ENCODE results near the gene APBA1.

The APBA1 gene

GRCh38 chr9:69611221-69611620 lies 61.0 kb downstream of the APBA1 start:
- DNase-seq (ENCODE audit: low read depth), result peak; percentile 34

GRCh38 chr9:69609156-69609555 lies 63.0 kb downstream of the APBA1 start:
- TF ChIP-seq, protein P1, sequence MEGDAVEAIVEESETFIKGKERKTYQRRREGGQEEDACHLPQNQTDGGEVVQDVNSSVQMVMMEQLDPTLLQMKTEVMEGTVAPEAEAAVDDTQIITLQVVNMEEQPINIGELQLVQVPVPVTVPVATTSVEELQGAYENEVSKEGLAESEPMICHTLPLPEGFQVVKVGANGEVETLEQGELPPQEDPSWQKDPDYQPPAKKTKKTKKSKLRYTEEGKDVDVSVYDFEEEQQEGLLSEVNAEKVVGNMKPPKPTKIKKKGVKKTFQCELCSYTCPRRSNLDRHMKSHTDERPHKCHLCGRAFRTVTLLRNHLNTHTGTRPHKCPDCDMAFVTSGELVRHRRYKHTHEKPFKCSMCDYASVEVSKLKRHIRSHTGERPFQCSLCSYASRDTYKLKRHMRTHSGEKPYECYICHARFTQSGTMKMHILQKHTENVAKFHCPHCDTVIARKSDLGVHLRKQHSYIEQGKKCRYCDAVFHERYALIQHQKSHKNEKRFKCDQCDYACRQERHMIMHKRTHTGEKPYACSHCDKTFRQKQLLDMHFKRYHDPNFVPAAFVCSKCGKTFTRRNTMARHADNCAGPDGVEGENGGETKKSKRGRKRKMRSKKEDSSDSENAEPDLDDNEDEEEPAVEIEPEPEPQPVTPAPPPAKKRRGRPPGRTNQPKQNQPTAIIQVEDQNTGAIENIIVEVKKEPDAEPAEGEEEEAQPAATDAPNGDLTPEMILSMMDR (conservative IDR thresholded peaks at IDR 0.05; ENCODE audit: low read length), result no peak
- no peak overlapping the region for H3K4me3 ChIP-seq (ENCODE audit: low read length)
- DNase-seq (ENCODE audit: low read depth), result no peak

More at GRCh38 chr9:69611221-69611620, 61.0 kb downstream of the APBA1 start:
- TF ChIP-seq, protein P1 (conservative IDR thresholded peaks at IDR 0.05; ENCODE audit: low read length), result no peak
- no peak overlapping the region for H3K4me3 ChIP-seq (ENCODE audit: low read length)

GRCh38 chr9:69606089-69606488 lies 66.1 kb downstream of the APBA1 start:
- DNase-seq (ENCODE audit: low read depth), result no peak
- TF ChIP-seq, protein P1 (conservative IDR thresholded peaks at IDR 0.05; ENCODE audit: low read length), result no peak
- H3K4me3 ChIP-seq (ENCODE audit: low read length), result no peak overlapping the region

GRCh38 chr9:69605406-69605805 lies 66.8 kb downstream of the APBA1 start:
- no peak overlapping the region for H3K4me3 ChIP-seq (ENCODE audit: low read length)
- peak; percentile 28 for DNase-seq (ENCODE audit: low read depth)
- TF ChIP-seq, protein P1 (conservative IDR thresholded peaks at IDR 0.05; ENCODE audit: low read length), result no peak

- TF ChIP-seq, protein P1 (conservative IDR thresholded peaks at IDR 0.05; ENCODE audit: low read length), result no peak
- no peak overlapping the region for H3K4me3 ChIP-seq (ENCODE audit: low read length)
- peak; percentile 33 for DNase-seq (ENCODE audit: low read depth)
Measured at GRCh38 chr9:69604568-69605219, 67.5 kb downstream of the APBA1 start.

GRCh38 chr9:69603656-69604055 lies 68.5 kb downstream of the APBA1 start:
- TF ChIP-seq, protein P1 (conservative IDR thresholded peaks at IDR 0.05; ENCODE audit: low read length), result no peak
- H3K4me3 ChIP-seq (ENCODE audit: low read length), result no peak overlapping the region
- no peak for DNase-seq (ENCODE audit: low read depth)

DNA sequence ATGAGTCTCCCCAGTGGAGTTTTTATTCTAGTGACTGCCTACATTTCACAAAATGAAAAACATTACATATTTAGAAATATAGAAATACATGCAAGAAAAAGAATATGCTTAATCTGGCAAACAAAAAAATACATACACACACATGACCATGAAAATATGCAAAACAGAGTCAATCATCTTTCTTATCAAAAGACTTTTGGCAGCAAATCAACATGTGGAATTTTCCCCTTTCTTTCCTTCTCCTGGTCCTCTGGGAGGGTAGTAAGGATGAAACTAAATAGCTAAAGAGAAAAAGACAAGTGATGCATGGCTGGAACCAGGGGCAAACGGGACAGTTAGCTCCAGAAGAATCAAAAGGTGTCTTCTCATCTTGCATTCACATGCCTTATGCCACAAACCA lies 69.4 kb downstream of the APBA1 start:
- no peak overlapping the region for H3K4me3 ChIP-seq (ENCODE audit: low read length)
- no peak for DNase-seq (ENCODE audit: low read depth)
- TF ChIP-seq, protein P1 (conservative IDR thresholded peaks at IDR 0.05; ENCODE audit: low read length), result no peak

Measured in AG10803 (cell line).